IMR-90 (cell line): Measurements from ENCODE around the gene CHST6. TPM values are rescaled to one million over a fixed set of nuclear protein-coding genes. Genes with fewer than 3 reads are reported as not detected.

ENCODE experiments used
- ATAC-seq: fragments of 200-7000 bp; cut with Tn5 transposase; 2 replicates; pipeline ENCODE4 v1.9.1; 2020; ENCODE audit warnings: low read depth, mild to moderate bottlenecking, moderate library complexity
- BruUV-seq: library from RNA; stranded (reverse); fragments of 400-500 nt; replicated peaks from 2 replicates; lab custom pipeline; 2021; lab: Mats Ljungman, UMichigan
- CTCF ChIA-PET: fragments of 300-600 bp; formaldehyde crosslinking; extraction: SDS; loops from one replicate; lab custom pipeline; 2021; ENCODE audit warnings: antibody characterized with exemption; lab: Yijun Ruan, JAX
- POLR2A ChIA-PET: fragments of 300-600 bp; sonication (Branson Sonifier 250); formaldehyde crosslinking; loops from one replicate; lab custom pipeline; 2022; ENCODE audit warnings: antibody characterized with exemption; ENCODE audit not compliant: unreplicated experiment; lab: Charles Lee
- DNase-seq: peaks from one replicate; pipeline ENCODE4 v3.0.0; 2013
- H2AFZ ChIP-seq: replicated peaks from 2 replicates; pipeline ENCODE3; 2013; ENCODE audit warnings: low read length, mild to moderate bottlenecking; ENCODE audit not compliant: poor library complexity
- H2AK5ac ChIP-seq: 2 replicates; pipeline ENCODE4 v1.6.1; 2013; ENCODE audit warnings: low read depth, low read length, inconsistent platforms
- H2AK9ac ChIP-seq: replicated peaks from 2 replicates; pipeline ENCODE3; 2013; ENCODE audit warnings: mild to moderate bottlenecking, low read depth, low read length, moderate library complexity; ENCODE audit not compliant: poor library complexity
- H2BK120ac ChIP-seq: 2 replicates; pipeline ENCODE4 v1.6.1; 2013; ENCODE audit warnings: low read depth, low read length, inconsistent platforms
- H2BK15ac ChIP-seq: 3 replicates; pipeline ENCODE4 v1.6.1; 2013; ENCODE audit warnings: low read depth, low read length, inconsistent platforms
- H2BK20ac ChIP-seq: 2 replicates; pipeline ENCODE4 v1.6.1; 2013; ENCODE audit warnings: low read depth, mild to moderate bottlenecking, inconsistent platforms, low read length, moderate library complexity
- H2BK5ac ChIP-seq: 2 replicates; pipeline ENCODE4 v1.6.1; 2013; ENCODE audit warnings: mild to moderate bottlenecking, low read depth, low read length, inconsistent platforms; ENCODE audit not compliant: poor library complexity, severe bottlenecking
- H3K14ac ChIP-seq: replicated peaks from 2 replicates; pipeline ENCODE4 v1.6.1; 2013; ENCODE audit warnings: low read depth, low read length, inconsistent platforms
- H3K18ac ChIP-seq: 2 replicates; pipeline ENCODE4 v1.6.1; 2013; ENCODE audit warnings: low read depth, low read length, control low read depth
- H3K23ac ChIP-seq: 2 replicates; pipeline ENCODE4 v1.6.1; 2013; ENCODE audit warnings: low read depth, low read length, inconsistent platforms
- H3K27ac ChIP-seq: 2 replicates; pipeline ENCODE4 v1.5.1; 2013; ENCODE audit warnings: mild to moderate bottlenecking, control low read depth, low read length; ENCODE audit not compliant: insufficient read depth
- H3K27me3 ChIP-seq: 2 replicates; pipeline ENCODE4 v1.6.1; 2013; ENCODE audit warnings: low read length; ENCODE audit not compliant: control insufficient read depth, insufficient read depth
- H3K36me3 ChIP-seq: 2 replicates; pipeline ENCODE4 v1.6.1; 2013; ENCODE audit warnings: low read length, mixed read lengths; ENCODE audit not compliant: control insufficient read depth, insufficient read depth
- H3K4ac ChIP-seq: 2 replicates; pipeline ENCODE4 v1.6.1; 2013; ENCODE audit warnings: low read depth, low read length, inconsistent platforms
- H3K4me1 ChIP-seq: 2 replicates; pipeline ENCODE4 v1.6.1; 2013; ENCODE audit warnings: low read length, mixed read lengths; ENCODE audit not compliant: control insufficient read depth, insufficient read depth
- H3K4me2 ChIP-seq: 2 replicates; pipeline ENCODE4 v1.6.1; 2013; ENCODE audit warnings: low read depth, mild to moderate bottlenecking, control low read depth, low read length, moderate library complexity
- H3K4me3 ChIP-seq: 2 replicates; pipeline ENCODE4 v1.5.1; 2013; ENCODE audit warnings: low read depth, mild to moderate bottlenecking, control low read depth, low read length, moderate library complexity; ENCODE audit not compliant: insufficient read depth
- H3K56ac ChIP-seq: 2 replicates; pipeline ENCODE4 v1.6.1; 2013; ENCODE audit warnings: low read length, inconsistent platforms; ENCODE audit not compliant: insufficient read depth; ENCODE audit errors: extremely low read depth
- H3K79me1 ChIP-seq, 2 experiments: 2 replicates each; pipeline ENCODE4 v1.6.1; 2013; ENCODE audit warnings: low read length in 2 of 2, inconsistent platforms in 1 of 2, low read depth in 1 of 2
- H3K9ac ChIP-seq: 2 replicates; pipeline ENCODE4 v1.6.1; 2013; ENCODE audit warnings: low read depth, low read length, control low read depth
- H3K9me1 ChIP-seq: 2 replicates; pipeline ENCODE4 v1.6.1; 2013; ENCODE audit warnings: low read length, inconsistent platforms; ENCODE audit not compliant: insufficient read depth
- H3K9me3 ChIP-seq: 2 replicates; pipeline ENCODE4 v1.6.1; 2013; ENCODE audit warnings: low read length; ENCODE audit not compliant: control insufficient read depth, insufficient read depth
- H4K20me1 ChIP-seq: 2 replicates; pipeline ENCODE4 v1.6.1; 2013; ENCODE audit warnings: low read length, inconsistent platforms; ENCODE audit not compliant: insufficient read depth
- H4K5ac ChIP-seq: 2 replicates; pipeline ENCODE4 v1.6.1; 2013; ENCODE audit warnings: mild to moderate bottlenecking, low read depth, low read length, control low read depth
- H4K8ac ChIP-seq, 2 experiments: 2 replicates each; pipeline ENCODE4 v1.6.1; 2013; ENCODE audit warnings: low read depth in 2 of 2, low read length in 2 of 2, control low read depth in 1 of 2, inconsistent platforms in 1 of 2
- H4K91ac ChIP-seq: 2 replicates; pipeline ENCODE4 v1.6.1; 2013; ENCODE audit warnings: low read depth, low read length, inconsistent platforms; ENCODE audit not compliant: insufficient read depth
- CTCF ChIP-seq: conservative IDR thresholded peaks from 2 replicates; pipeline ENCODE4 v1.5.1; 2012; ENCODE audit warnings: mild to moderate bottlenecking, low read depth, low read length, improper control_type of control experiment
- RAD21 ChIP-seq: IDR thresholded peaks from 2 replicates; pipeline ENCODE4 v1.6.1; 2012; ENCODE audit warnings: low read length, improper control_type of control experiment
- RFX5 ChIP-seq: IDR thresholded peaks from 2 replicates; pipeline ENCODE4 v1.8.0; 2012; ENCODE audit warnings: low read depth, mild to moderate bottlenecking, low read length, moderate library complexity
- SMC3 ChIP-seq: fragments of 150-350 bp; IDR thresholded peaks from 2 replicates; pipeline ENCODE4 v1.6.1; 2016; ENCODE audit warnings: low read depth, mild to moderate bottlenecking, antibody characterized with exemption, low read length, moderate library complexity
- WGBS, 2 experiments: methylation state at CpG; one replicate each; pipeline versions ENCODE4 v1.1.5 to v1.1.7; 2013; ENCODE audit warnings: missing lambda C conversion rate in 2 of 2; ENCODE audit not compliant: insufficient read length in 1 of 2; ENCODE audit errors: extremely low coverage in 2 of 2; 5-methylcytosine and 5-hydroxymethylcytosine counted together
- dilution Hi-C: fragments of 300-500 bp; cut with HindIII; formaldehyde crosslinking; loops from one replicate; pipeline ENCODE4 v1.14.3; 2018; ENCODE audit warnings: low sequenced_read_pairs; ENCODE audit not compliant: unreplicated experiment
- in situ Hi-C: fragments of 300-500 bp; cut with MboI; formaldehyde crosslinking; loops from 3 replicates; pipeline ENCODE4 v1.14.3; 2019; ENCODE audit warnings: low sequenced_read_pairs, inconsistent platforms, mixed read lengths
- intact Hi-C: fragments of 100-400 bp; cut with micrococcal nuclease; formaldehyde crosslinking; loops from 2 replicates; pipeline ENCODE4 v1.10.0; 2022
- polyA plus RNA-seq, 3 experiments: library from polyadenylated mRNA; depleted of rRNA; stranded (reverse); fragments of >200 nt; gene quantifications; 2 replicates each; pipeline ENCODE4 v1.2.3, GENCODE V29; 2012; ENCODE audit warnings: low replicate concordance in 1 of 3
- total RNA-seq: library from RNA; depleted of rRNA; stranded (reverse); fragments of >200 nt; gene quantifications from 2 replicates; pipeline ENCODE4 v1.2.3, GENCODE V29; 2012

The CHST6 gene
- total and polyA plus RNA-seq, 2 of the 4 experiments (the other 2 are of a cell fraction) = under 0.01 to 0.12 TPM

- no TSS peak for BruUV-seq
- DNase-seq (peak; percentile 64), ATAC-seq (peak; percentile 100)
- TF ChIP-seq RAD21 (peak; percentile 84), SMC3 (peak; percentile 84), RFX5 (no peak), CTCF (peak; percentile 82)
- Histone ChIP-seq H2AK5ac (no peak overlapping the region), H4K20me1 (no peaks in the 10 kb centered on the region), H2AK9ac (no peak overlapping the region), H3K9me1 (no peaks in the 10 kb centered on the region), H3K4ac (no peak overlapping the region), H4K8ac (no peak overlapping the region), H3K9me3 (no peaks in the 10 kb centered on the region), H3K9ac (no peak overlapping the region), H3K4me1 (no peaks in the 10 kb centered on the region), H4K5ac (no peak overlapping the region), H2BK15ac (no peak overlapping the region), H3K18ac (no peak overlapping the region), H3K14ac (no peak overlapping the region), H3K36me3 (no peaks in the 10 kb centered on the region), H3K27ac (no peak overlapping the region), H3K56ac (no peak overlapping the region), H3K27me3 (peaks cover 7% of the 10 kb centered on the region; the same call in 1 of the 2 replicates), H3K4me2 (no peak overlapping the region), H2AFZ (no peak overlapping the region), H2BK120ac (no peak overlapping the region), H2BK20ac (no peak overlapping the region), H3K4me3 (no peak overlapping the region), H3K23ac (no peak overlapping the region), H2BK5ac (no peak overlapping the region), H4K91ac (no peak overlapping the region), H3K79me1 (no peaks in the 10 kb centered on the region)
- ChIA-PET POLR2A (no interaction called here), CTCF (interaction anchor here (0.6 to 1.3 kb wide), 11 partner anchors 15 to 292 kb away, joined by 3 to 5 read pairs (median 3); no protein-coding TSS in a partner anchor)
- dilution Hi-C loops (no loop called here), intact Hi-C loops (loop anchor here (1.0 to 5.0 kb wide), 5 partner anchors 45 to 292 kb away; partner anchors contain the start of gene GABARAPL2), in situ Hi-C loops (loop anchor here (5.0 kb wide), 1 partner anchor 290 kb away; no protein-coding TSS in a partner anchor)
- WGBS, 2 experiments = no CpG with 5 or more reads among the region's 10 CpGs
These were observed 23.3 kb downstream of the CHST6 start for GRCh38 chr16:75471723-75472633.
